HG02798 (cell line): ENCODE measurements around the gene POLR3G.

Experiments
- ATAC-seq: cut with Tn5 transposase; IDR thresholded peaks from one replicate; pipeline ENCODE4 v1.9.1; 2021; ENCODE audit warnings: mild to moderate bottlenecking; ENCODE audit not compliant: unreplicated experiment, poor library complexity

POLR3G gene

DNA sequence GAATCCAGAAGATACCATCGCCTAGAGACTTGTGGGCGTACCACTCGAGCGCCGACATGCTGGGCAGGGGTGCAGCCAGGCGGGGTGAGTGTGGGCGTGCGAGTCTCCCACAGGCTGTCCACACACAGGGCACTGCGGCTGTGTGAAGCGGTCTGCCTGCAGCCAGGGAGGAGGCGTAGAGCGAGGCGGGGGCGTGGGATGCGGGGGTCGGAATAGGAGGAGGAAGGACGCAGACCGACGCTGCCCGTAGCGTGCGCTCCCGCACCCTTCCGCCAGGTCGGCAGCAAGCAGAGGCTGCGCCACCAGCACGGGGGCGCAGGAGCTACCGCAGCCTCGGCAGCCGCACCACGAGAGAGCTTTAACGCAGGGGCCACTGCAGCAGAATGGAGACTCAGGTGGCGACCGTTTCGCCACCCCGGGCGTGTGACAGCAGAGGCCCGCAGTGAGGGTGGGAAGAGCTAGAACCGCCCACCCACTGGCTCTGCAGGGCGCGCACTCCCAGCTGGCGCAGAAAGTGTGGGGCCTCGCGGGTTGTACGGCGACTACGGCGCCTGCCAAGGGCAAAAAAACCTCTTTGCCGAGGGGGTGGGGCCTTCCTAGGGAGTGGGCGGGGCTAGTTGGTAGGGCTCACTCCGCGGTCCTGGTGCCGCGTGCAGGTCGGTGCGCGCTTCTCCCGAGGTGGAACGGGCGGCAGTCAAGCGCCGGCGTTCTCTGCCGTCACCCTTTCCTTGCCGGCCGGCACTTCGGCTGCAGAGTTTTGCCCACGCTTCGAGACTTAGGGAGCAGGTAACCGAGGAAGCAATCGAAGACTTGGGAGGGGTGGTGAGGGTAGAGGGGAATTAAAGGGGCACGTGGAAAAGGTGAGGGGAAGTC is at the start of gene POLR3G, which contains the start of gene MBLAC2:
POLR3G (plus strand) TSS at position 630 of the 873 bp plus-strand sequence. CDS start 10,704 bp downstream, outside the sequence.
MBLAC2 (minus strand) TSS at position 537 of the 873 bp plus-strand sequence; CDS start at position 58, 479 bp downstream.
- peak; percentile 91 for ATAC-seq

DNA sequence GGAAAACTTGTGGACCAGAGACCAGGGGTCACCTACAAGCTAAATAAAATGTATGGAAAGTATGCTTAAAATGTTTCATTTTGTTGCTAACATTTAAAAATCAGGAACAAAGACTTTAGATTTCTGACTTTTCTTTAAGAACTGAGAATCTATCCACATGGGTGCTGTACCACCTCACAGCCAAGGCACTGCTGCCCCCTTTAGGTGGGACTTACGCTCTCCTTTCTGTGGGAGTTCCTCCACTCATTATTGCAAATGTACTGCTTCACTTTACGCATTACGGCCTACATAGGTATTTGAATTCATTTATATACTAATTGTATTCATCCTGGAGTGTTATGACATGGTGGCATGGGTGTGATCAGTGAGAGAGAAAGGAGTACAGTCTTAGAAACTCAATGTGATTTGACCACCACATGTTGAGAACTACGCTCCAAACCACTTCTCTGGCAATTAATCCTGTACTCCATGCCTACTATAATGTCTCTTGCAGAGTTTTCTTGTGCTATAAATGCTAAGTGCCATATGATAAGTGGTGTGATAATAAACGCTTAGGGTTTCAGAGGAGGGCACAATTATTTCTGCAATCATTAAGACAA is 40.4 kb upstream of the POLR3G start:
- peak; percentile 75 for ATAC-seq

DNA sequence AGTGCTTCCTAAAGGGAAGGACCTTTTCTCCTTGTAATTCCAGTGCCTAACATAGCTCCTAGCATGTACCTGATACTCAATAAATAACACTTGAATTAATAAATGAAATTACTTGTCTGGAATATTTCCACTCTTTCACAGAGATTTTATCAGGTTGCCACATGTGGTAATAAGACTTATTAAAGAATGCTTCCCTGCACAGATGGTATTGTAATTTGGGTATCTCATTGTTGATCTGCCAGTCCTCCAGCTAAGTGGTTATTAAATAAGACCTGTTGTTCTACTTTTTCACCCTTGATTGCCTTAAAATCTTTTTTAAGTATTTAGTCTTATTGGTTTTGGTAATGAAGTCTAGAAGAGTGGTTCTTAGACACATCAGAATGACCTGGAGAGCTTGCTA is 37.0 kb upstream of the POLR3G start:
- ATAC-seq = no peak

- ATAC-seq = no peak
Measured at GRCh38 chr5:90438100-90438499, 36.6 kb upstream of the POLR3G start.

DNA sequence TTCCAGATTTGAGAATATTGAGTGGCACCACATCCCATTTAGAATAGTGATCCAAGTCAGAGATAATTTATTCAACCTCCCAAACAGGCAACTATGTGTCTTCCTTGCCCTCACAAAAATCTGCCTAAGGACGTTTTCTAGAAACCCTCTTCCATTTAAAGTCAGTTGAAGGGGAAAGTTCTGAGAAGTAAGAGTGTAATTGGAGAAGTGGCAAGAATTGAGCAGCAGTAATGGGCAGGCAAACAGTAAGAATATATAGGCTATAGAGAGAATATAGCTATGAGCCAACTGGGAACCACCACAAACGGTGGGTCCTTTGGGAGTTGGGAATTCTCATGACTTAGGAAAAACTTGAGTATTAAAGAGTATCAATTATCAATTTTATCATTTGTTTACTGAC is 34.0 kb upstream of the POLR3G start:
- ATAC-seq = no peak

GRCh38 chr5:90446961-90447360 is 27.7 kb upstream of the POLR3G start:
- ATAC-seq = no peak

- no peak for ATAC-seq
Measured at GRCh38 chr5:90461288-90461687, 13.4 kb upstream of the POLR3G start.

- ATAC-seq = no peak
Measured at GRCh38 chr5:90472783-90473395, 1.8 kb upstream of the POLR3G start.

DNA sequence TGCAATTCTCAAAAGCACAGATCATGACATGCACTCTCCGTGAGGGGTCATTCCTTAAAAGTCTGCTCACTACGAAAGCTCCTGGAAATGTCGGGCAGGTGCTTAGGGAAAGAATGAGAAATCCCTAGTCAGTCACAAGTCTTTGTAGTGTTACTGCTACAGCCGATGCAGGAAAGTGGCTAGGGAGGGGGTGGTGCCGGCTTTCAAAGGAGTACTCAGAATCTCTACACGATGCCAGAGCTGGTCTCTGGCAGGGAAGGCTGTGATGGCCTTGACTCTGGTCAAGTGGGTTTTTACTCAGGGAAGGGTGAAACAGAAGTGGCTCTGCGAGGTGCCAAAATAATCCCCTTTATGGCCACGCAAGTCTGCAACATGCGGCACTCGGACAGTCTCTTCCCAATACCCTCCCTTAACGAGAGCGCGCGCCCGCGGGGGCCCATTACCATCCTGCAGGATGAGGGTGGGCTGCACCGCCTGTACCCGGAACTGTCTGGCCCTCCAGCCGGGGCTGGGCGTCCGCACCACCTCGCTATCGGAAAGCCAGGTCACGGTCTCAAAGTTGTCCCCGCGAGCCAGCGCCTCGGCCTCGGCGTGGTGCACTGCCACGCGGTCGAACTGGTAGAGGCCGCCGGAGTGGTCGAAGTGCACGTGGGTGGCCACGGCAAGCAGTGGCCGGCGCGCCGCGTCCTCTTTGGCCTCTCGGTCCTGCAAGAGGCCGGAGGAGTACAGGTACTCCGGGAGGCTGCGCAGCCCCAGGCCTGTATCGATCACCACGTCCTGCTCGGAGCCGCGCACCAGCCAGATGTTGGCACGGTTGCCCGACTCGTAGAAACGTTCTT is 1.0 kb upstream of the POLR3G start:
- ATAC-seq = peak; percentile 25

DNA sequence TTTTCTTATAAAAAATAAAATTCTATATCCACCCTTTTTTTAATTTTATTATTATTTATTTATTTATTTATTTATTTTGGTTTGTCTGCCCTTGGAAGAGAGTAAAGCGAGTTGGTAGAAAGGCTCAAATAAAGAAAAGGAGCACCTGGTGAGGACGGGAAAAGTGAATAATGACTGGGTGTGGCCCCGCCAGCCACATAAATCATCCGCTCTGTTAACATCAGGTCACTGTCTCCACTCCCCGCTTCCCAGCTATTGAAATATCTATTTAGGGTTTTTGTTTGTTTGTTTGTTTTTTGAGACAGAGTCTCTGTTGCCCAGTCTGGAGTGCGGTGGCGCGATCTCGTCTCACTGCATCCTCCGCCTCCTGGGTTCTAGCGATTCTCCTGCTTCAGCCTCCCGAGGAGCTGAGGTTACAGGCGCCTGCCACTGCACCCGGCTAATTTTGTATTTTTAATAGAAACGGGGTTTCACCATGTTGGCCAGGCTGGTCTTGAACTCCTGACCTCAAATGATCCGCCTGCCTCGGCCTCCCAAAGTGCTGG is 844 bp downstream of the POLR3G start:
- no peak for ATAC-seq

GRCh38 chr5:90476391-90476790 is 1.7 kb downstream of the POLR3G start:
- no peak for ATAC-seq

- no peak for ATAC-seq
Measured at GRCh38 chr5:90477073-90477472, 2.4 kb downstream of the POLR3G start.

GRCh38 chr5:90477621-90478215 is 3.1 kb downstream of the POLR3G start:
- no peak for ATAC-seq

DNA sequence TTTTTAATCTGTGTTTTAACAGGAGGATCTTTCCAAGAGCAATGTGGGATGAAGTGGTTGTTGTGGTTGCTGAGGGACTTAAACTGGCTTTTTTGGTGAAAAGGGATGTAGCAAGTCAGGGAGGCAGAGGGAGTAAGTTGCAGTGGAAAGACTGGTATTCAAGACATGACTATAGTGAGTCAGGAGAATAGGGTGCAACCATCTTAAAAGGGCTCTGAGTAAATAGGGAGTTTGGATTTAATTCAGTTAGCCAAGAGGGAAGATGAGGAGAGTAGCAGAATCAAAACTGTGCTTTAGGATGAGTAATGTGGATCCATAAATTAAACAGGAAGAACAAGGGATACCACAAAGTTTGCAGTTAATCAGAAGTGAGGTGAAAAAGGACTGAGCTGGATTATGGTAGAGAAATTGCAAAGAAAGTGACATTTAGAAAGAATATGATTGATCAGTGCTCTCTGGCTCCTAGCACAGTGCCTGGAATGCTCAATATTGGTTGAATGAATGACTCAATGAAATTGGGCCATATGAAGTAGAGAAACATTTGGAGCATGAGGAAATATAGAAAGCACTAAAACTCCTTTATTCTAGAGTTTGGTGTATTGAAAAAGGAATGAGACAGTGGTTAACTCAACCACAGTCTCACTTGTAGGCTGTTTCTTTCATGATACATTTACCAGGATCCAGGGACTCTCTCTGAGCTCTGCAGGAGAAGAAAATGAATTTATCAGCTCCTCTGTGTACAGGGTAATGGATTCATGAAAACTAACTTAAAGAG is 5.1 kb downstream of the POLR3G start:
- no peak for ATAC-seq

GRCh38 chr5:90480699-90481098 is 6.0 kb downstream of the POLR3G start:
- no peak for ATAC-seq

GRCh38 chr5:90483206-90483605 is 8.5 kb downstream of the POLR3G start:
- no peak for ATAC-seq

DNA sequence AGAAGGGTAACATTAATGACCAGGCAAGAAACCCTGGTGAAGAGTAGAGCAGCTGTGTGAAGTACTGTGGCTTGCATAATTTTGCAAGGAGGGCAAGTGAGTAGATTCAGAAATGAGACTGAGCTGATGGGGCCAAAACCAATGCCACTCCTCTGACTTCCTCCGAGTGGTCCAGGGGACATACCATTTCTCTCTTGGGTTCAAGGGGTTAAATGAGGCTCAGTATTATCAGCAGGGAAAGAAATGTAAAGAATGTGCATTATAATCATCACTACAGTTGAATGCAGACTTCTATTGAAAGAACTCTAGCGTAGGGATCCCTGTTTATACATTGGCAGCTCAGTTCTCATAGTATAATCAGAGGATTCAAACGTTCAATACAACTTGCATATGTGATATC is 9.9 kb downstream of the POLR3G start:
- no peak for ATAC-seq

DNA sequence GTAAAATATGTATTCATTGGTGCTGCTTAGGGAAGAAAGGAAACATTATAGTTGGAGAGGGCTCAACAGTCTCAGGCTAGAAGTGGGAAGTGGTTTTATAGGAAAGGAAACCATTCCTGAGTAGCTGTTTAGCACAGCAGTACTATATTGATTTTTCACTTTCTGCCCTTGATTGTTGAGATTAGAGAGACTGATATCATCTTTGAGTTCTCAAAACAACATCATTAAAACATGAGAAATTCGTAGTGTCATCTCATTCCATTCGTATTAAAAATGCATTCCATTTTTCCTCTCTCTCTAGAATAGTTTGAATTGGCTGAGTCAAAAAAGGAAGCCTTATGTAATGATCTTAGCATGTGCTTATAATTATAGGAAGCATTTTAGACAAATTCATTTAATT is 14.1 kb downstream of the POLR3G start:
- ATAC-seq = no peak

DNA sequence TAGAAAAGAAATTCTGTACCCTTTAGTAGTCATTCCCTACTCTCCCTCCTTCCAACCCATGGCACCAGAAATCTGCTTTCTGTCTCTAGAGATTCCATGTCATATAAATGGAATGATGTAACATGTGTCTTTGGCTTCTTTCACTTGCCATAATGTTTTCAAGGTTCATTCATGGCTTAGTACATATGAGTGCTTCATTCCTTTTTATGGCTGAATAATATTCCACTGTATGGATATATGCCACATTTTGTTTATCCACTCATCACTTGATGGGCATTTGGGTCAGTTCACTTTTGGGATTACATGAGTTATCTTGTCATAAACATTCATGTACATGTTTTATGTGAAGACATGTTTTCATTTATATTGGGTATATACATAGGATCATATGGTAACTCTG is 19.4 kb downstream of the POLR3G start:
- no peak for ATAC-seq
